Brain pericyte (primary cell): ENCODE measurements around the gene SHCBP1.

ENCODE experiments used
- DNase-seq: peaks from one replicate; pipeline ENCODE4 v3.0.0-alpha.2; 2012; ENCODE audit warnings: low read depth, low spot score

The SHCBP1 gene

DNA sequence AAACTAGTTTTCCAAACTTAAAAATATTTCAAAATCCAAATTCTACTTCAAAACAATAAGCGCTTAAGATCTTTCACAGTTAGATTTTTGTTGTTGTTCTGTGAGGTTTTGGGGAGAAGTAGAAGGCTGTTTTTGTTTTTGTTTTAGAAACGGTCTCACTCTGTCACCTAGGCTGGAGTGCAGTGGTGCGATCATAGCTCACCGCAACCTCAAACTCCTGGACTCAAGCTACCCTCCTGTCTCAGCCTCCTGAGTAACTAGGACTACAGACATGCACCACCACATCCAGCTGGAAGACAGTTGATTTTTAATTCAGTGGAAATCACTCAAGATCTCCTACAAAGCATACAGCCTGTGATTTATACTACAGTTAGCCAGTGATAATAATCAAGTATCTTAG, 2.7 kb downstream of the SHCBP1 start:
- no peak for DNase-seq

DNA sequence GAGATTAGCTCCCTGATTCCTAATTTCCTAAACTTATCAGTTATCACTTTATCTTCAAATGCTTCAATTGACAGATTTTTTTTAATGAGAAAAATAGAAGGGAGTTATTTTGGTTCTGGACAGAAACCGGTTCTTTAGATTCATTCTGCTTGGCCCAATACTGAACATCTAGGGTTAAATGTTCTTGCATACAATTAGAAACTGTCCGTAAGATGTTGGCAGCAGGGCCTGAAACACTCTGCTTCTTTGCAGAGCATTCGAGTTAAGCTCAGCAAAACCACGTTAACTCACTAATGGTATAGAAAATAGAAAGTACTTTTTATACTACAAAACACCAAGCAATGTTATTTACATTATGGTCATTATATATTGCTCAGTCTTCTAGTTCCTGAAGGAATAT, 7.2 kb downstream of the SHCBP1 start:
- no peak for DNase-seq

DNA sequence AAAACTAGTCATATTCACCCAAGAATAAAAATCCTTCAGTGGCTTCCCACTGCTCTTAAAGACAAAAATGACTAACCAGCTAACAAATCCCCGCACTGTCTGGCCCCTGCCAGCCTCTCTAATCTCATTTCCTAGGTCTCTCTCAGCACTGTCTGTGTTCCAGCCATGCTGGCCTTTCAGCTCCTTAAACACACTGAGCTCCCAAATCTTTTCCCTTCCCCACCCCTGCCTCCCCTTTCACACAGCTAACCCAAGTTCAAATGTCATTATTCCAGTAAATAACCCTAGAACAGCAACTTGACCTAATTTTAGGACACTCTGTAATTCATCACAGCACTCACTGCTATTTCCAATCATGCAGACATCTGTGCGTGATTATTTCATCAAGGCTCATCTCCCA, 7.8 kb downstream of the SHCBP1 start:
- no peak for DNase-seq

DNA sequence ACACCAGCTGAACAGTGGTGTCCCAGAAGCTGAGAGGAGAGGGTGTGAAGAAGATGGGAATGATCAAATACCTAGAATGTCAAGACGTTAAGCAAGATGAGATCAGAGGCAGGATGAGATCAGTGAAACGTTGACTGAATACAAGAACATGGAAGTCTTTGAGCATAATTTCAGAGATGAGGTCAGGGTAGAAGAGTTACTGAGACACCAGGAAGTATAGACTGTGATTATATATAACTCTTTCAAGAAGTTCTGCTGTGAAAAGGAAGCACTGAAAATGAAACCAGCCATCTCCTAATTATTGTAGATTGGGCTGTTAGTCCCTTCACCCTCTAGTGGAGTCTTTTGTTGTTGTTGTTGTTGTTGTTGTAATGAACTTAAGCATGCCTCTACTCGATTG, 9.1 kb downstream of the SHCBP1 start:
- DNase-seq: no peak

DNA sequence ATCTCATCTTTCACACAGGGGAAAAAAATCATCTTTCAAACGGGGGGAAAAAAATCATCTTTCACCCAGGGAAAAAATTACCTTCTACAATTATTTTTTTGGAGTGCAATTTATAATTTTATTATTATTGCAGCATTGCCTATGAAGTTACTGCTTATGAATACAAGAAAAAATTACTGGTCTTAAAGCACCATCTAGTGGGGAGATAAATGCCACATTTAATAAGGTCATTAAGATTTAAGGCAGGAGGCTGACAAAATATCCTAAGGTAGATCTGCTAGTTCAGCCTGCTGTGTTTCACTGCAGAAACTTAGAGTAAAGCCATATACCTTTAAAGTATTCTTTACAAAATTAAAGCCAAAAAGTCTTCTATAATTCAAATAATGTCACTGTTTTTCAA, 13.7 kb downstream of the SHCBP1 start:
- DNase-seq: no peak

GRCh38 chr16:46606231-46606630, 14.9 kb downstream of the SHCBP1 start:
- no peak for DNase-seq

- DNase-seq: no peak
Measured at GRCh38 chr16:46591257-46591656, 29.9 kb downstream of the SHCBP1 start.

GRCh38 chr16:46586011-46586577, 35.1 kb downstream of the SHCBP1 start:
- no peak for DNase-seq

GRCh38 chr16:46583036-46583435, 38.1 kb downstream of the SHCBP1 start:
- no peak for DNase-seq

GRCh38 chr16:46582313-46582712, 38.9 kb downstream of the SHCBP1 start:
- DNase-seq: no peak

- DNase-seq: no peak
Measured at GRCh38 chr16:46577988-46578579, 43.1 kb downstream of the SHCBP1 start.

- no peak for DNase-seq
Measured at GRCh38 chr16:46573834-46574159, 47.4 kb downstream of the SHCBP1 start.

- no peak for DNase-seq
Measured at GRCh38 chr16:46573008-46573833, 48.0 kb downstream of the SHCBP1 start.

- no peak for DNase-seq
Measured at GRCh38 chr16:46569231-46569735, 51.9 kb downstream of the SHCBP1 start.

GRCh38 chr16:46568472-46569230, 52.5 kb downstream of the SHCBP1 start:
- DNase-seq: no peak

GRCh38 chr16:46562979-46563378, 58.2 kb downstream of the SHCBP1 start:
- no peak for DNase-seq

GRCh38 chr16:46558018-46558417, 63.2 kb downstream of the SHCBP1 start:
- no peak for DNase-seq

DNA sequence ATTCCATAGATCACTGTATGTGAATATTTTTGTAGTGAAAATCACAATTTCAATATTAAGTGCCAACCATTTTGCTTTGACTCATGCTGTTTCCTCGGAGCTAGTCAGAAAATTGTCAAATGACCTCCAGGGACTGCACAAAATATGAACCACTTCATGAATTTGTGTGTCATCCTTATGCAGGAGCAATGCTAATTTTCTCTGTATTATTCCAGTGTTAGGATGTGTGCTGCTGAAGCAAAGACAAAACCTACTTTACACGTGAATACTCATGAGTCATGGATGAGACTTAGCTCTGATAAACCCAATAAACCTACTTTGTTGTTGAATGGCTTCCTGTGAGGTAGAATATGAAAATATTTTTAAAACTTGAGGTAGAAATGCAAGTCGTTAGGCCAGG, 65.2 kb downstream of the SHCBP1 start:
- no peak for DNase-seq

GRCh38 chr16:46554435-46554834, 66.7 kb downstream of the SHCBP1 start:
- DNase-seq: peak; percentile 41

DNA sequence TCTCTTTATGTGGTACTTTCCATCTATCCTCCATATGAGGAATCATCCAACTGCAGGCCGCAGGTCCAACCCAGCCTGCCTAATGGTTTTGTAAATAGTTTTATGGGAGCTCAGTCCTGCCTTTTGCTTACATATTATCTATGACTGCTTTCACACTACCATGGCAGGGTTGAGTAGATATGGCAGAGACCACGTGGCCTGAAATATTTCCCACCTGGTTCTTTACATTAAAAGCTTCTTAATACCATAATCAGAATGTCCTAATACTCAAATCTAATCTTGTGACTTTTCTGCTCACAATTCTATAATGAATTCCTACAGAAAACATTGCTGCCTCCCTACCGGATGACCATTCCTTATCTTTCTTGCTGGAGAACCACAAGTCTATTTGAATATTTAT, 71.7 kb downstream of the SHCBP1 start:
- no peak for DNase-seq
